Skin of body (tissue), 2 donors: ENCODE measurements around the gene IP6K1. TPM values are rescaled to one million over a fixed set of nuclear protein-coding genes. Genes with fewer than 3 reads are reported as not detected.
"Not testable (repeated sequence)": the region's sequence is repeated elsewhere in the genome, so short reads cannot be mapped to it uniquely, and the experiment has no call there.

Experiments used
- DNase-seq: peaks from one replicate; lab custom pipeline; 2025; lab: John Stamatoyannopoulos, UW
- total RNA-seq: library from RNA; depleted of rRNA; stranded (reverse); fragments of >200 nt; gene quantifications from one replicate; pipeline ENCODE4 v1.2.3, GENCODE V29; 2014

Gene IP6K1
- 27.5 TPM for total RNA-seq

GRCh38 chr3:49786357-49787181, at the start of gene IP6K1:
TSS of gene IP6K1 (minus strand) at chr3:49786542. CDS start at chr3:49748040, 38,502 bp downstream.
- peak; percentile 100 for DNase-seq

GRCh38 chr3:49831341-49831740, 45.0 kb upstream of the IP6K1 start:
- no peak for DNase-seq

GRCh38 chr3:49826016-49826415, 39.7 kb upstream of the IP6K1 start:
- no peak for DNase-seq

- DNase-seq: not testable (repeated sequence)
Measured at GRCh38 chr3:49823131-49823530, 36.8 kb upstream of the IP6K1 start.

GRCh38 chr3:49813497-49814174, 27.3 kb upstream of the IP6K1 start, which contains the start of gene UBA7:
TSS of gene UBA7 (minus strand) at chr3:49813953. CDS start at chr3:49813787, 166 bp downstream.
- DNase-seq: peak; percentile 51

GRCh38 chr3:49812916-49813496, 26.7 kb upstream of the IP6K1 start:
- no peak for DNase-seq

- no peak for DNase-seq
Measured at GRCh38 chr3:49807431-49808114, 21.2 kb upstream of the IP6K1 start.

GRCh38 chr3:49806850-49807249, 20.5 kb upstream of the IP6K1 start:
- no peak for DNase-seq

GRCh38 chr3:49805897-49806701, 19.8 kb upstream of the IP6K1 start:
- peak; percentile 85 for DNase-seq

GRCh38 chr3:49805367-49805782, 19.0 kb upstream of the IP6K1 start:
- peak; percentile 98 for DNase-seq

GRCh38 chr3:49804141-49805041, 18.0 kb upstream of the IP6K1 start:
- no peak for DNase-seq

- peak; percentile 31 for DNase-seq
Measured at GRCh38 chr3:49803465-49804140, 17.3 kb upstream of the IP6K1 start.

GRCh38 chr3:49802719-49803464, 16.6 kb upstream of the IP6K1 start, which contains the start of gene INKA1:
TSS of gene INKA1 (plus strand) at chr3:49803261. CDS start at chr3:49803393, 132 bp downstream.
- DNase-seq: peak; percentile 81

GRCh38 chr3:49801160-49801559, 14.8 kb upstream of the IP6K1 start:
- DNase-seq: no peak

GRCh38 chr3:49799761-49800160, 13.4 kb upstream of the IP6K1 start, which contains the start of gene CDHR4:
TSS of gene CDHR4 (minus strand) at chr3:49799873. CDS start at chr3:49799812, 61 bp downstream.
- DNase-seq: no peak

GRCh38 chr3:49799105-49799504, 12.8 kb upstream of the IP6K1 start:
- DNase-seq: no peak

- DNase-seq: no peak
Measured at GRCh38 chr3:49794926-49795905, 8.9 kb upstream of the IP6K1 start.
